ENCODE results near the gene CFB. TPM values are rescaled to one million over a fixed set of nuclear protein-coding genes. Genes with fewer than 3 reads are reported as not detected.
"Not testable (repeated sequence)": the region's sequence is repeated elsewhere in the genome, so short reads cannot be mapped to it uniquely, and the experiment has no call there.

CFB gene
- total RNA-seq, 2 donors from 2014 or later = 0.33 to 0.40 TPM

DNA sequence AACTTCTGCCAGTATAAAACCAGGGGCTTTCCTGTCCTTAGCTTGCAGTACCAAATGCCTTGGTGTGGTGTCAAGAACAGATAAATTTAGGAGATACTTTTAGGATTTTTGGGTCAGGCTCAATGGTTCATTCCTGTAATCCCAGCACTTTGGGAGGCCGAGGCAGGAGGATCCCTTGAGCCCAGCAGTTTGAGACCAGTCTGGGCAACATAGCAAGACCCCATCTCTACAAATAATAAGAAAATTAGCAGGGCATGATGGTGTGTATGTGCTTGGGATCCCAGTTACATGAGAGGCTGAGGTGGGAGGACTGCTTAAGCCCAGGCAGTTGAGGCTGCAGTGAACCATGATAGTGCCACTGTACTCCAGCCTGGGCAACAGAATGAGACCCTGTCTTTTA, 40.9 kb upstream of the CFB start:
- no peaks in the 10 kb centered on the region for H3K9me3 Mint-ChIP-seq
- DNase-seq (ENCODE audit: low spot score) (no peak), ATAC-seq (no peak)
- no peaks in the 10 kb centered on the region for H3K36me3 Mint-ChIP-seq
- no peak overlapping the region for H3K27ac Mint-ChIP-seq
- H3K27me3 Mint-ChIP-seq = peaks cover 0 to 4% of the 10 kb centered on the region in 2 donors
- H3K4me1 Mint-ChIP-seq (ENCODE audit: low read depth in 2 of 2) = peaks cover 10 to 17% of the 10 kb centered on the region in 2 donors
- no peak overlapping the region for H3K4me3 Mint-ChIP-seq

DNA sequence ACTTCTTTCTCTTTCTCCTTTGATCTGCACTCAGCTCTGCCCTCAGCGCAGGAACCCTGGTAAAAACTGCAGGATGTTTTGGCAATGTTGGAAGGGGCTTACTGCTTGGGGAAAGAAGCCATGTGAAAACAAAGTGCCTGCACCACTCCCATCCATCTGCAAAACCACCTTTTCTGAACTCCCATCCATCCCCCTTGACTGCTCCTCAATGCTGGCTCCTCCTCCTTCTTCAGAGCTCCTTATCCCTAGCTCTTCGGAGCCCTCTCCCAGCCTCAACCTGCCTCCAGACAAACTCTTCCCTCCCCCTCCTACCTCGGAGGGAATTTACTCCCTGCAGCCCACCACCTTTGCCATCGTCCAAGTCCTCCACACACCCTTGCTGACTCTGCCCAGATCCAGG, 39.8 kb upstream of the CFB start:
- H3K27ac Mint-ChIP-seq = peak overlapping the region in 1 of 2 donors; percentile 30
- H3K27me3 Mint-ChIP-seq = peaks cover 0 to 4% of the 10 kb centered on the region in 2 donors
- no peaks in the 10 kb centered on the region for H3K9me3 Mint-ChIP-seq
- DNase-seq (ENCODE audit: low spot score) = no peak
- no peaks in the 10 kb centered on the region for H3K36me3 Mint-ChIP-seq
- no peak overlapping the region for H3K4me3 Mint-ChIP-seq
- no peak for ATAC-seq
- H3K4me1 Mint-ChIP-seq (ENCODE audit: low read depth in 2 of 2) = peaks cover 10 to 17% of the 10 kb centered on the region in 2 donors

DNA sequence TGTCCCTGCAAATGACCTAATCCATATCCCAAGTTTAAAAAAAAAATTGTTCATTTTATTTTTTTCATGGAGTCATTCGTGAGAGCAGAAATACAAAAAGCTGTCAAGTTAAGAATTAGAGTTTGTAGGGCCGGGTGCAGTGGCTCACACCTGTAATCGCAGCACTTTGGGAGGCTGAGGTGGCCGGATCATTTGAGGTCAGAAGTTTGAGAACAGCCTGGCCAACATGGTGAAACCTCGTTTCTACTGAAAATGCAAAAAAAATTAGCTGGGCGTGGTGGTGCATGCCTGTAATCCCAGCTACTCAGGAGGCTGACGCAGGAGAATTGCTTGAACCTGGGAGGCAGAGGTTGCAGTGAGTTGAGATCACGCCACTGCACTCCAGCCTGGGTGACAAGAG, 39.2 kb upstream of the CFB start:
- peaks cover 10 to 17% of the 10 kb centered on the region in 2 donors for H3K4me1 Mint-ChIP-seq (ENCODE audit: low read depth in 2 of 2)
- DNase-seq (ENCODE audit: low spot score); H3K36me3 Mint-ChIP-seq; H3K4me3 Mint-ChIP-seq; H3K27me3 Mint-ChIP-seq; H3K9me3 Mint-ChIP-seq; H3K27ac Mint-ChIP-seq; ATAC-seq: not testable (repeated sequence)

DNA sequence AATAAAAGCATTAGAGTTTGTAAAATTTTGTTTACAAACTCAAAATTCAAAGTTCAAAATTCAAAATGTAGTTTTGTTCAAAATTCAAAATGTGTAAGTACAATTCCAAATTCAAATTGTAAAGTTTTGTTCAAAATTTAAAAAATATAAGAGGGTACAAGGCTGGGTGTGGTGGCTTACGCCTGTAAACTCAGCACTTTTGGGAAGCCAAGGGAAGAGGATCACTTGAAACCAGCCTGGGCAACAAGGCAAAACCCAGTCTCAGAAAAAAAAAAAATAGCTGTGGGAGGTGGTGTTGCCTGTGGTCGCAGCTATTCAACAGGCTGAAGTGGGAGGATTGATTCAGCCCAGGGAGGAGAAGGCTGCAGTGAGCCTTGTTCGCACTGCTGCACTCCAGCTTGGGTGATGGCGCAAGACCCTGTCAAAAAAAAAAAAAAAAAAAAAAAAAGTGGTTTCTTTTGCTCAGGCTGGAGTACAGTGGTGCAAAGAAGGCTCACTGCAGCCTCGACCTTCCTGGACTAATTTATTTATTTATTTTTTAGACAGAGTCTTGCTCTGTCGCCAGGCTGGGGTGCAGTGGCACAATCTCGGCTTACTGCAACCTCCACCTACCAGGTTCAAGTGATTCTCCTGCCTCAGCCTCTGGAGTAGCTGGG, 38.6 kb upstream of the CFB start:
- ATAC-seq (peak; percentile 81 to 96), DNase-seq (ENCODE audit: low spot score) (peak; percentile 69)
- no peaks in the 10 kb centered on the region for H3K36me3 Mint-ChIP-seq
- H3K9me3 Mint-ChIP-seq = no peaks in the 10 kb centered on the region
- no peak overlapping the region for H3K4me3 Mint-ChIP-seq
- peaks cover 8 to 16% of the 10 kb centered on the region in 2 donors for H3K4me1 Mint-ChIP-seq (ENCODE audit: low read depth in 2 of 2)
- H3K27me3 Mint-ChIP-seq = peaks cover 0 to 5% of the 10 kb centered on the region in 2 donors
- no peak overlapping the region for H3K27ac Mint-ChIP-seq

DNA sequence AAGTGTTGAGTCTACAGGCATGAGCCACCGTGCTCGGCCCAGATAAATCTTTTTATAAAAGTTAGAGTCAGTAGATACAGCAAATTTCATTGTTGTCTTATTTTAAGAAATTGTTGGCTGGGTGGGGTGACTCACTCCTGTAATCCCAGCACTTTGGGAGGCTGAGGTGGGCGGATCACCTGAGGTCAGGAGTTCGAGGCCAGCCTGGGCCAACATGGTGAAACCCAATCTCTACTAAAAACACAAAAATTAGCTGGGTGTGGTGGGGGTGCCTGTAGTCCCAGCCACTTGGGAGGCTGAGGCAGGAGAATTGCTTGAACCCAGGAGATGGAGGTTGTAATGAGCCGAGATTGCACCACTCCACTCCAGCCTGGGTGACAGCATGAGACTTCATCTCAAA, 37.6 kb upstream of the CFB start:
- not testable (repeated sequence) for H3K4me3 Mint-ChIP-seq; ATAC-seq; H3K27me3 Mint-ChIP-seq; H3K36me3 Mint-ChIP-seq; H3K9me3 Mint-ChIP-seq; H3K27ac Mint-ChIP-seq; H3K4me1 Mint-ChIP-seq (ENCODE audit: low read depth in 2 of 2); DNase-seq (ENCODE audit: low spot score)

DNA sequence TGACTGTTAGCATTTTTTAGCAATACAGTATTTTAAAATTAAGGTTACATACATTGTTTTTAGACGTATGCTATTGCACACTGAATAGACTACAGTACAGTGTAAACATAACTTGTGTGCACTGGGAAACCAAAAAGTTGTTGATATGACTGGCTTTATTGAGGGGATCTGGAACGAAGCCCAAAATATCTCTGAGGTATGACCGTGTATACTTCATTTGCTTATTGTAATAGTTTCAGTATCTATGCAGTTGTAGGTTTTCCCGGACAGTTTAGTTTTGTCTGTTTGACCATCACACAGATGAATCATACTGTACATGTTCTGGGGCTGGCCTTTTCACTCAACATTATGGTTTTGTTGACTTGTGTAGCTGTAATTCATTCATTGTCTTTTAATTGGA, 37.1 kb upstream of the CFB start:
- Mint-ChIP-seq H3K4me3 (no peak overlapping the region), H3K27me3 (peaks cover 0 to 7% of the 10 kb centered on the region in 2 donors), H3K36me3 (no peaks in the 10 kb centered on the region), H3K27ac (no peak overlapping the region), H3K9me3 (no peaks in the 10 kb centered on the region), H3K4me1 (ENCODE audit: low read depth in 2 of 2) (peaks cover 0 to 6% of the 10 kb centered on the region in 2 donors)
- ATAC-seq (peak in 1 of 2 donors; percentile 75), DNase-seq (ENCODE audit: low spot score) (no peak)

DNA sequence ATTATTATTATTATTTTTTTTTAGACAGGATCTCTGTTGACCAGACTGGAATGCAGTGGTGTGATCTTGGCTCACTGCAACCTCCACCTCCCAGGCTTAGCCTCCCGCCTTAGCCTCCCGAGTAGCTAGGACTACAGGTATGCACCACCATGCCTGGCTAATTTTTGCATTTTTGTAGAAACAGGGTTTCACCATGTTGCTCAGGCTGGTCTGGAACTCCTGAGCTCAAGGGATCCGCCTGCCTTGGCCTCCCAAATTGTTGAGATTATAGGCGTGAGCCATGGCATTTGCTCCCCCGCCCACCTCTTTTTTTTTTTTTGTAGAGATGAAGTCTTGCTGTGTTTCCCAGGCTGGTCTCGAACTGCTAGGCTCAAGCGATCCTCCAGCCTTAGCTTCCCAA, 36.6 kb upstream of the CFB start:
- not testable (repeated sequence) for H3K4me1 Mint-ChIP-seq (ENCODE audit: low read depth in 2 of 2); H3K4me3 Mint-ChIP-seq; H3K27me3 Mint-ChIP-seq; H3K9me3 Mint-ChIP-seq; H3K27ac Mint-ChIP-seq; DNase-seq (ENCODE audit: low spot score); ATAC-seq; H3K36me3 Mint-ChIP-seq

DNA sequence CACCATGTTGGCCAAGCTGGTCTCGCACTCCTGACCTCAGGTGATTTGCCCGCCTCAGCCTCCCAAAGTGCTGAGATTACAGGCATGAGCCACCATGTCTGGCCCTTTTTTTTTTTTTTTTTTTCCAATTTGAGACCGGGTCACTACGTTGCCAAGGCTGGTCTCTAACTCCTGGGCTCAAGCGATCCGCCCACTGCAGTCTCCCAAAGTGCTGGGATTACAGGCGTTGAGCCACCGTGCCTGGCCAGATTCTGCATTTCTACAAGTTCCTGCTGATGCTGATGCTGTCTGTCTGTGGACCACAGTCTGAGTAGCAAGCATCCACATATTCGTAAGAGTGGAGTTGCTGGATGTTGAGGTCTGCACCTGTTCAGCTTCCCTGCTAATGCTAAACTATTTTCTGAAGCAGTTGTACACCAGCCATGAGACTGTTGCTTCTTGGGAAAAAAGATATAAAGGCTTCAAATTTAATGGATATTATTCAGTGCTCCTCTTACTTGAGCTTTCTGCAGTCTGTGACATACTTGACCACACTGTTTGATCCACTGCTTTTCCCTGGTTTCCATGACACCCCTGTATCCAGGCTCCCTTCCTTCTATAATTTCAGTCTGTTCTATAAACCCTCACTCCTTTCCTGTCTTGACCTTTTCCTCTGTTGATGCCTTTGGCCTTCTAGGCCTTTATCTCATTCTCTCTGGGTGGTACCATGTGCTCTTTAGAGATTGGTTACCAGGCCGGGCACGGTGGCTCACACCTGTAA, 33.9 kb upstream of the CFB start:
- DNase-seq (ENCODE audit: low spot score) (no peak), ATAC-seq (no peak)
- H3K27me3 Mint-ChIP-seq = peaks cover 11 to 12% of the 10 kb centered on the region in 2 donors
- H3K9me3 Mint-ChIP-seq = no peaks in the 10 kb centered on the region
- H3K27ac Mint-ChIP-seq = no peak overlapping the region
- peaks cover 0 to 6% of the 10 kb centered on the region in 2 donors for H3K4me1 Mint-ChIP-seq (ENCODE audit: low read depth in 2 of 2)
- H3K36me3 Mint-ChIP-seq = no peaks in the 10 kb centered on the region
- H3K4me3 Mint-ChIP-seq = no peak overlapping the region

DNA sequence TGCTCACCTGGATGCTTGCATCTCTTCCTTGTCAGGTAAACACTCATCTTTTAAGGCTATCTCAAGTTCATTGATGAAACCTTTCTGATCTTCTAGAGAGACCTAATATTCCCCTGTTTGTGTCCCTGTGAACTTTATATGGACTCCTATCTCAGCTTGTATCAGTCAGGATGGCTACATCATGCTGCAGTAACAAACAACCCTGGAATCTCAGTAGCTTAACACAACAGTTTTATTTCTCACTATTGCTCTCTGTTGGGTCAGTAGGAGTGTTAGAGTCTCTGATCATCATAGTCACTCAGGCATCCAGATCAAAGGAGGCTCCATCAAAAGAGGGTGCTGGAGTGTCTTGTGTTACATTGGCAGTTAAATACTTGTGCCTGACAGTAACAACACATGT, 30.5 kb upstream of the CFB start:
- Mint-ChIP-seq H3K36me3 (no peaks in the 10 kb centered on the region), H3K4me1 (ENCODE audit: low read depth in 2 of 2) (no peaks in the 10 kb centered on the region), H3K4me3 (no peak overlapping the region), H3K9me3 (no peaks in the 10 kb centered on the region), H3K27ac (no peak overlapping the region), H3K27me3 (peaks cover 11 to 12% of the 10 kb centered on the region in 2 donors)
- ATAC-seq (no peak), DNase-seq (ENCODE audit: low spot score) (no peak)

DNA sequence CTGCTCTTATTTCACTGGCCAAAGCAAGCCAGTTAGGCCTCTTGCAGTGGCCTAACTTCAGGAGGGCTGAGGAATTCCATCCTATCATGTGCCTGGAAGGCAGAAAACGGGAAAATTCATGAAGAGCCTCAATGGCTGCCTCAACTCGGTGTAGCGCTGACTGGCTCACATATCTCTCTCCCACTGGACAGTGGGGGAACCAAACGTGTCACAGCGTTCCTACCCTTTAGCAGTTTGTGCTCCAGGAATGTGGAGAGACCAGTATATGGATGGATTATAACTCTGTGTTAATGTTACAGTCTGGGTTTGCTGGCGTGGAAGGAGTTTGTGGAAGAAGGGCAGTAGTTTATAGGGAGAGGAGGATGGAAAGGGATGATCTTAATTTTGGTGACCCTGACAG, 30.1 kb upstream of the CFB start:
- no peak for ATAC-seq
- H3K27me3 Mint-ChIP-seq = peaks cover 11 to 12% of the 10 kb centered on the region in 2 donors

DNA sequence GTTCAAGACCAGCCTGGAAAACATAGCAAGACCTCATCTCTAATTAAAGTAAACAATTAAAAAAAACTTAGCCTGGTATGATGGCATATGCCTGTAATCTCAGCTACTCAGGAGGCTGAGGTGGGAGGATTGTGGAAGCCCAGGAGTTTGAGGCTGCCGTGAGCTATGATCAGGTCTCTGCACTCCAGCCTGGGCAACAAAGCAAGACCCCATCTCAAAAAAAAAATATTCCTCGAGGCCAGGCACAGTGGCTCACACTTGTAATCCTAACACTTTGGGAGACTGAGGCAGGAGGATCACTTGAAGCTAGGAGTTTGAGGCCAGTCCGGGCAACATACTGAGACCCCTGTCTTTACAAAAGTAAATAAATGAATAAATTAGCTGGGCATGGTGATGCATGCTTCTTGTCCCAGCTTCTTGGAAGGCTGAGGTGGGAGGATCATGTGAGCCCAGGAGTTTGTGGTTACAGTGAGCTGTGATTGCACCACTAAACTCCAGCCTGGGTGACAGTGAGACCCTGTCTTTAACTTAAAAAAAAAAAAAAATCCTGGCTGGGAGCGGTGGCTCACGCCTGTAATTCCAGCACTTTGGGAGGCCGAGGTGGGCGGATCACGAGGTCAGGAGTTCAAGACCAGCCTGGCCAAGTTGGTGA, 27.7 kb upstream of the CFB start:
- Mint-ChIP-seq H3K4me1 (ENCODE audit: low read depth in 2 of 2) (no peaks in the 10 kb centered on the region), H3K27ac (no peak overlapping the region)

More for the DNA sequence above, 30.1 kb upstream of the CFB start:
- no peak for DNase-seq (ENCODE audit: low spot score)
- no peaks in the 10 kb centered on the region for H3K4me1 Mint-ChIP-seq (ENCODE audit: low read depth in 2 of 2)
- no peaks in the 10 kb centered on the region for H3K9me3 Mint-ChIP-seq
- H3K27ac Mint-ChIP-seq = no peak overlapping the region
- no peak overlapping the region for H3K4me3 Mint-ChIP-seq
- H3K36me3 Mint-ChIP-seq = no peaks in the 10 kb centered on the region

DNA sequence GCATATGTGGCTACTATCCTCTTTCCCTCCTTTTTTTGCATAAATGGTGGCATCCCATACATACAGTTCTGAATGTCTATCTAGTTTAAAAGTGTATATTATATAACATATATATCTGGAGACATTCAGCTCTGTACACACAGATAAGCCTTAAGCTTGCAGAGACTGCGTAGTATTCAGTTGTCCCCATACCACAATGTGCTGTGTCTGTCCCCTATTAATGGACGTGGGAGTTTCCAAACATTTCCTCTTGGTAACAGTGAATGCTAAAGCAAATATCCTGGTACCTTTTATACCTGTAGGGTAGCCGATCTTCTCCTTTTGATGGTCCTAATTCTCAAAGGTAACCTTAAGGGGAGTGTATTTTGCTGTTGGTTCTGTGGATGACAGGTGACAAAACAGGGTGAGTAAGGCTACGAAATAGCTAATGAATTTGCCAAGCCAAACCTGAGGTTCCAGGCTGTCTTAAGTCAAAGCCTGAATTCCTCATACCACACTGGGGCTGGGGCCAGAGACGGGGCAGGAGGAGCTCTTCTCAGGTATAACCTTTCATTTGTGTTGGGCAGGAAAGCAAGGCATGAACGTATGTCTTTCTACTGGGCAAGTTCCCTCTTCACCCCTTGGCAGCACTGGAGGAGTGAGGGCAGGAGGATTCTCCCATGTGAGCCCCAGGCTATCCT, 26.1 kb upstream of the CFB start:
- H3K27ac Mint-ChIP-seq = no peak overlapping the region
- no peak overlapping the region for H3K4me3 Mint-ChIP-seq
- no peak for ATAC-seq

More for the DNA sequence above, 27.7 kb upstream of the CFB start:
- DNase-seq (ENCODE audit: low spot score) (no peak), ATAC-seq (no peak)
- Mint-ChIP-seq H3K36me3 (no peaks in the 10 kb centered on the region), H3K9me3 (no peaks in the 10 kb centered on the region), H3K4me3 (no peak overlapping the region), H3K27me3 (peaks cover 9 to 11% of the 10 kb centered on the region in 2 donors)

DNA sequence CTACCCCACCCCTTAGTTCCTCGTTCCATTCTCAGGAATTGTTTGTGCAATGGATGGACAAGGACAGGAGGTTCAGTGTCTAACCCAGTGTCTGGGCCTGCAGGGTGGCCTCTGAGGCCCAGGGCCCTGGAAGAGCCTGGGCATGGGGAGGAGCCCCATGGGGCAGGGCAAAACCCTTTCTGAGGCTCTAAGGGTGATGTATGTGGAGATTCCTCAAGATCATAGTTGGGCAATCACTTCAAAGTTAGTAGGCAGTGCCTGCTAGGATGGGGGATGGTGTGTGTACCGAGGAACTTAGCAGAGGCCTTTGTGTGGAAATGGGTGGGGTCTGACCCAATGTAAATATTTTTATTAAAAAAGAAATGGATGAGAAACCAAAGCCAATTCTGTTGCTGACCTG, 25.1 kb upstream of the CFB start:
- no peak for DNase-seq (ENCODE audit: low spot score)
- Mint-ChIP-seq H3K27ac (no peak overlapping the region), H3K4me3 (no peak overlapping the region), H3K4me1 (ENCODE audit: low read depth in 2 of 2) (no peaks in the 10 kb centered on the region), H3K36me3 (no peaks in the 10 kb centered on the region), H3K9me3 (no peaks in the 10 kb centered on the region), H3K27me3 (peaks cover 2 to 3% of the 10 kb centered on the region in 2 donors)
- no peak for ATAC-seq

More for the DNA sequence above, 26.1 kb upstream of the CFB start:
- H3K9me3 Mint-ChIP-seq = no peaks in the 10 kb centered on the region
- no peak for DNase-seq (ENCODE audit: low spot score)
- peaks cover 9 to 11% of the 10 kb centered on the region in 2 donors for H3K27me3 Mint-ChIP-seq
- no peaks in the 10 kb centered on the region for H3K36me3 Mint-ChIP-seq
- H3K4me1 Mint-ChIP-seq (ENCODE audit: low read depth in 2 of 2) = no peaks in the 10 kb centered on the region
